Measurements from ENCODE around the gene PRORP.
"Not testable (repeated sequence)": the region's sequence is repeated elsewhere in the genome, so short reads cannot be mapped to it uniquely, and the experiment has no call there.

Gene PRORP

GRCh38 chr14:35140718-35141581 lies 18.6 kb downstream of the PRORP start:
- DNase-seq = no peak

- DNase-seq = no peak
Observed at GRCh38 chr14:35144029-35144428, 21.7 kb downstream of the PRORP start.

GRCh38 chr14:35146711-35147149 lies 24.4 kb downstream of the PRORP start:
- DNase-seq = no peak

- DNase-seq = no peak
Observed at GRCh38 chr14:35147186-35147585, 24.8 kb downstream of the PRORP start.

GRCh38 chr14:35147711-35148110 lies 25.4 kb downstream of the PRORP start:
- no peak for DNase-seq

GRCh38 chr14:35149239-35149638 lies 26.9 kb downstream of the PRORP start:
- DNase-seq = no peak

GRCh38 chr14:35152531-35152930 lies 30.2 kb downstream of the PRORP start:
- not testable (repeated sequence) for DNase-seq

- no peak for DNase-seq
Observed at GRCh38 chr14:35154016-35154415, 31.7 kb downstream of the PRORP start.

- no peak for DNase-seq
Observed at GRCh38 chr14:35155962-35156361, 33.6 kb downstream of the PRORP start.

- DNase-seq = no peak
Observed at GRCh38 chr14:35158491-35158890, 36.1 kb downstream of the PRORP start.

- DNase-seq = no peak
Observed at GRCh38 chr14:35158951-35159653, 36.8 kb downstream of the PRORP start.

- DNase-seq = no peak
Observed at GRCh38 chr14:35159742-35160409, 37.5 kb downstream of the PRORP start.

GRCh38 chr14:35161231-35161630 lies 38.9 kb downstream of the PRORP start:
- DNase-seq = no peak

- DNase-seq = no peak
Observed at GRCh38 chr14:35163384-35163783, 41.0 kb downstream of the PRORP start.

GRCh38 chr14:35164849-35165248 lies 42.5 kb downstream of the PRORP start:
- no peak for DNase-seq

- DNase-seq = no peak
Observed at GRCh38 chr14:35167496-35167895, 45.1 kb downstream of the PRORP start.
